Measurements from ENCODE around the gene SLC25A1. TPM values are rescaled to one million over a fixed set of nuclear protein-coding genes. Genes with fewer than 3 reads are reported as not detected.

Gene SLC25A1
- total and polyA plus RNA-seq, 2 donors from 2014 or later, result 62.6 to 128 TPM

DNA sequence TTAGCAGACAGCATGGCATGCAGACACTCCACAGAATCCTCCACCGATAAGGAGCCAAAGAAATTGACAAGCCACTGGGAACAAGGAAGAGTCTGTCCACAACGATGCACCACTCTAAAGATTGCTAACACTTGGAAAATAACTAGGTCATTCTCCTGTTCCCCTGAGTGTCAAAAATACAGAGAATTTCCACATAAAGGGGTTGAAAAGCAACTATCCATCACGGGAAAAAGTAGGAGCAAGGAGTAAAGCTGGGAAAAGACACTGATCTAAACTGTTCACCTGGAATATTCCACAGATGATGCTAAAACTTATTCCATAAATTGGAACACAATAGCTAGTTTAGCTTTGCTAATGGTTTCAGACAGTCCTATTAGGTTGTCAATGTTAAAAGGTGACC, 47.0 kb upstream of the SLC25A1 start:
- H3K9ac ChIP-seq (ENCODE audit: low read length in 3 of 3), result no peak overlapping the region
- H3K36me3 ChIP-seq (ENCODE audit: control insufficient read depth in 2 of 3, insufficient read depth in 3 of 3, low read length in 3 of 3), result peaks cover 0 to 25% (median 10%) of the 10 kb centered on the region in 3 donors
- H3K4me3 ChIP-seq (ENCODE audit: low read length in 3 of 3), result no peak overlapping the region
- no peaks in the 10 kb centered on the region for H3K27me3 ChIP-seq (ENCODE audit: control insufficient read depth, insufficient read depth, low read length)
- TF ChIP-seq, protein P1, sequence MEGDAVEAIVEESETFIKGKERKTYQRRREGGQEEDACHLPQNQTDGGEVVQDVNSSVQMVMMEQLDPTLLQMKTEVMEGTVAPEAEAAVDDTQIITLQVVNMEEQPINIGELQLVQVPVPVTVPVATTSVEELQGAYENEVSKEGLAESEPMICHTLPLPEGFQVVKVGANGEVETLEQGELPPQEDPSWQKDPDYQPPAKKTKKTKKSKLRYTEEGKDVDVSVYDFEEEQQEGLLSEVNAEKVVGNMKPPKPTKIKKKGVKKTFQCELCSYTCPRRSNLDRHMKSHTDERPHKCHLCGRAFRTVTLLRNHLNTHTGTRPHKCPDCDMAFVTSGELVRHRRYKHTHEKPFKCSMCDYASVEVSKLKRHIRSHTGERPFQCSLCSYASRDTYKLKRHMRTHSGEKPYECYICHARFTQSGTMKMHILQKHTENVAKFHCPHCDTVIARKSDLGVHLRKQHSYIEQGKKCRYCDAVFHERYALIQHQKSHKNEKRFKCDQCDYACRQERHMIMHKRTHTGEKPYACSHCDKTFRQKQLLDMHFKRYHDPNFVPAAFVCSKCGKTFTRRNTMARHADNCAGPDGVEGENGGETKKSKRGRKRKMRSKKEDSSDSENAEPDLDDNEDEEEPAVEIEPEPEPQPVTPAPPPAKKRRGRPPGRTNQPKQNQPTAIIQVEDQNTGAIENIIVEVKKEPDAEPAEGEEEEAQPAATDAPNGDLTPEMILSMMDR (IDR thresholded peaks at IDR 0.05; ENCODE audit: borderline replicate concordance, extremely low read depth, insufficient read depth), result no peak
- intact Hi-C loops (cut with DNase I), result no loop called here
- FAIRE-seq (no peak), DNase-seq (no peak)
- H3K27ac ChIP-seq (ENCODE audit: low read depth in 2 of 2, low read length in 2 of 2), result no peak overlapping the region
- no peaks in the 10 kb centered on the region for H3K4me1 ChIP-seq (ENCODE audit: control insufficient read depth in 2 of 3, insufficient read depth in 2 of 3, low read depth in 1 of 3, low read length in 3 of 3)
- no peaks in the 10 kb centered on the region for H3K9me3 ChIP-seq (ENCODE audit: control insufficient read depth in 2 of 3, insufficient read depth in 1 of 3, low read length in 3 of 3)

DNA sequence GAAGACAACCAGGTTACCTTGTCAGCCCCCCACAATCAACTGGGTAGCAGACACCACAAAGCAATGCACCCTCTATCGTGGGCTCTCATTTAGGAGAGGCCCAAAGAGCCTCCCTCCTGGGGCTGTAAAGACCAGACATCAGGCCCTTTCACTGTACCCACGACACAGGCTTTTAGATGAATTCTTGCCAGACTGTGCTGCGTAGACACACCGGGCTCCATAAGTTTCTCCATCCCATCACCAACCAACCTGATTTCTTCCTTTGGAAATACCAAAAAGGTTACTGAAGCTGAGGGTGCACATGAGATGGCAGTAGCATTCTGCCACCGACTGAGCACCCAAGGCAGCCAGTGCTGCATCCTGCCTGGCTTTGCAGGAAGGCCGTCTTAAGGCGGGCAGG, 46.4 kb upstream of the SLC25A1 start:
- H3K9me3 ChIP-seq (ENCODE audit: control insufficient read depth in 2 of 3, insufficient read depth in 1 of 3, low read length in 3 of 3), result no peaks in the 10 kb centered on the region
- intact Hi-C loops (cut with DNase I), result no loop called here
- no peak overlapping the region for H3K27ac ChIP-seq (ENCODE audit: low read depth in 2 of 2, low read length in 2 of 2)
- FAIRE-seq (no peak), DNase-seq (no peak)
- H3K27me3 ChIP-seq (ENCODE audit: control insufficient read depth, insufficient read depth, low read length), result no peaks in the 10 kb centered on the region
- TF ChIP-seq, protein P1 (IDR thresholded peaks at IDR 0.05; ENCODE audit: borderline replicate concordance, extremely low read depth, insufficient read depth), result no peak
- H3K4me1 ChIP-seq (ENCODE audit: control insufficient read depth in 2 of 3, insufficient read depth in 2 of 3, low read depth in 1 of 3, low read length in 3 of 3), result no peaks in the 10 kb centered on the region
- H3K9ac ChIP-seq (ENCODE audit: low read length in 3 of 3), result no peak overlapping the region
- no peak overlapping the region for H3K4me3 ChIP-seq (ENCODE audit: low read length in 3 of 3)
- peaks cover 0 to 25% (median 10%) of the 10 kb centered on the region in 3 donors for H3K36me3 ChIP-seq (ENCODE audit: control insufficient read depth in 2 of 3, insufficient read depth in 3 of 3, low read length in 3 of 3)

DNA sequence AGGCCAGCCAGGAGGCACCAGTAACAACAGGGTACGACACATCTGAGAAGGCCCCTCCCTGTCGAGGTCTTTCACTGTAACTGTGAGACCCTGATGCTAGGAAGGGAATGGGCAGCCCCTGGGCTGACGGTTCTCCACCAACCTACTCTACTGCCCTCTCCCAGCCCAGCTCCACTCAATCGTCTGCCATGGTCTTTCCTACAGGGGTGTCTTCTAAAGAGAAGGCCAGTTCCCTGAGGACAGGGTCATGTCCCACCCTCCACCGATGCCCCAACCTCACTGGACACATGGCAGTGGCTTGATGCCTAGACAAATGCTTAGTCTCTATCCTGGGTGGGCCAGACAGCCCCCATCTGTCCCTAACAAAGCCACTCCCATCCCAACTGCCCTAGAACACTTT, 46.0 kb upstream of the SLC25A1 start:
- Histone ChIP-seq H3K4me3 (ENCODE audit: low read length in 3 of 3) (no peak overlapping the region), H3K27me3 (ENCODE audit: control insufficient read depth, insufficient read depth, low read length) (no peaks in the 10 kb centered on the region), H3K4me1 (ENCODE audit: control insufficient read depth in 2 of 3, insufficient read depth in 2 of 3, low read depth in 1 of 3, low read length in 3 of 3) (no peaks in the 10 kb centered on the region), H3K27ac (ENCODE audit: low read depth in 2 of 2, low read length in 2 of 2) (no peak overlapping the region), H3K36me3 (ENCODE audit: control insufficient read depth in 2 of 3, insufficient read depth in 3 of 3, low read length in 3 of 3) (peaks cover 0 to 26% (median 8%) of the 10 kb centered on the region in 3 donors), H3K9me3 (ENCODE audit: control insufficient read depth in 2 of 3, insufficient read depth in 1 of 3, low read length in 3 of 3) (no peaks in the 10 kb centered on the region), H3K9ac (ENCODE audit: low read length in 3 of 3) (no peak overlapping the region)
- no peak for FAIRE-seq
- no peak for DNase-seq
- intact Hi-C loops (cut with DNase I), result no loop called here
- TF ChIP-seq, protein P1 (IDR thresholded peaks at IDR 0.05; ENCODE audit: borderline replicate concordance, extremely low read depth, insufficient read depth), result no peak

DNA sequence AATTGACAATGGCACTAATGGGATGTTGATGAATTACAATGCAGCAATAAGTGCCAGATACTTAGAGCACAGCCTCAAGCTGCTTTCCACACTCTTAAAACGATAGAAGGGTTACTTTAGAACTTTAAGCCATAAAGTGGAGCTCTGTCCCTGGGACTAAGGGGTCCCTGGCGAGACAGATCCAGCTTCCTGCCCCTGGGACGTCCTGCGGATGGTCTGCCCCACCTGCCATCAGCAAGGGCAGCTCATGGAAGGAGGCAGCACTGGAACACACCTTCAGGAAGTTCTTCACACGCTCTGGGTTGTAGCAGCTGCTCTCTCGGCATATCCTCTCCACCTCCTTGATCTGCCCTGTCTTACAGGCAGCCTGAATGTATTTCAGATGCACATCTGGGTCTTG, 45.1 kb upstream of the SLC25A1 start:
- intact Hi-C loops (cut with DNase I), result no loop called here
- no peaks in the 10 kb centered on the region for H3K27me3 ChIP-seq (ENCODE audit: control insufficient read depth, insufficient read depth, low read length)
- H3K4me3 ChIP-seq (ENCODE audit: low read length in 3 of 3), result no peak overlapping the region
- no peaks in the 10 kb centered on the region for H3K9me3 ChIP-seq (ENCODE audit: control insufficient read depth in 2 of 3, insufficient read depth in 1 of 3, low read length in 3 of 3)
- FAIRE-seq (no peak), DNase-seq (no peak)
- no peak overlapping the region for H3K9ac ChIP-seq (ENCODE audit: low read length in 3 of 3)
- H3K27ac ChIP-seq (ENCODE audit: low read depth in 2 of 2, low read length in 2 of 2), result no peak overlapping the region
- TF ChIP-seq, protein P1 (IDR thresholded peaks at IDR 0.05; ENCODE audit: borderline replicate concordance, extremely low read depth, insufficient read depth), result no peak
- H3K36me3 ChIP-seq (ENCODE audit: control insufficient read depth in 2 of 3, insufficient read depth in 3 of 3, low read length in 3 of 3), result peaks cover 0 to 24% (median 6%) of the 10 kb centered on the region in 3 donors
- H3K4me1 ChIP-seq (ENCODE audit: control insufficient read depth in 2 of 3, insufficient read depth in 2 of 3, low read depth in 1 of 3, low read length in 3 of 3), result no peaks in the 10 kb centered on the region
